ENCODE measurements around the gene SMARCA4. TPM values are rescaled to one million over a fixed set of nuclear protein-coding genes. Genes with fewer than 3 reads are reported as not detected.

Gene SMARCA4
- total and polyA plus RNA-seq, 7 donors, result 22.5 to 73.9 (median 39.1) TPM

- WGBS, 2 donors, result 83 to 88% methylated on average over 13 of the region's 13 CpGs
- H3K27ac ChIP-seq, result peak overlapping the region in 2 of 4 donors; percentile 3 to 18
- H3K4me3 ChIP-seq, result no peak overlapping the region
- TF ChIP-seq CTCF (IDR thresholded peaks at IDR 0.05), result no peak
- TF ChIP-seq POLR2A (IDR thresholded peaks at IDR 0.05), result no peak
- no peak for TF ChIP-seq EP300 (IDR thresholded peaks at IDR 0.05)
- TF ChIP-seq POLR2AphosphoS5 (IDR thresholded peaks at IDR 0.05), result peak; percentile 47 to 78 (median 66)
- DNase-seq, result peak; percentile 92
- H3K9me3 ChIP-seq, result no peaks in the 10 kb centered on the region
- intact Hi-C loops (cut with DNase I), result no loop called here
- no peaks in the 10 kb centered on the region for H3K27me3 ChIP-seq
- no peaks in the 10 kb centered on the region for H3K4me1 ChIP-seq
- H3K36me3 ChIP-seq, result peaks cover 0 to 98% (median 64%) of the 10 kb centered on the region in 4 donors
Measured at GRCh38 chr19:11106477-11106876, 145.6 kb downstream of the SMARCA4 start.

GRCh38 chr19:11108746-11109145 lies 147.9 kb downstream of the SMARCA4 start:
- Histone ChIP-seq H3K36me3 (peaks cover 0 to 98% (median 60%) of the 10 kb centered on the region in 4 donors), H3K27ac (no peak overlapping the region), H3K4me1 (no peaks in the 10 kb centered on the region), H3K4me3 (no peak overlapping the region), H3K9me3 (no peaks in the 10 kb centered on the region), H3K27me3 (no peaks in the 10 kb centered on the region)
- TF ChIP-seq POLR2A (IDR thresholded peaks at IDR 0.05) (no peak), EP300 (IDR thresholded peaks at IDR 0.05) (no peak), POLR2AphosphoS5 (IDR thresholded peaks at IDR 0.05) (no peak), CTCF (IDR thresholded peaks at IDR 0.05) (no peak)
- intact Hi-C loops (cut with DNase I), result no loop called here
- DNase-seq, result no peak
- 89 to 93% methylated on average over 6 of the region's 6 CpGs for WGBS, 2 donors

- intact Hi-C loops (cut with DNase I), result no loop called here
Measured at GRCh38 chr19:11111117-11111770, 150.4 kb downstream of the SMARCA4 start.

GRCh38 chr19:11111771-11112144 lies 150.9 kb downstream of the SMARCA4 start:
- WGBS, 2 donors, result 83 to 89% methylated on average over 8 of the region's 8 CpGs
- Histone ChIP-seq H3K27me3 (no peaks in the 10 kb centered on the region), H3K36me3 (peaks cover 0 to 98% (median 67%) of the 10 kb centered on the region in 4 donors), H3K4me1 (no peaks in the 10 kb centered on the region), H3K4me3 (no peak overlapping the region), H3K27ac (no peak overlapping the region), H3K9me3 (no peaks in the 10 kb centered on the region)
- TF ChIP-seq POLR2AphosphoS5 (IDR thresholded peaks at IDR 0.05) (no peak), POLR2A (IDR thresholded peaks at IDR 0.05) (no peak), EP300 (IDR thresholded peaks at IDR 0.05) (no peak), CTCF (IDR thresholded peaks at IDR 0.05) (no peak)
- DNase-seq, result no peak
- intact Hi-C loops (cut with DNase I), result no loop called here

More at GRCh38 chr19:11111117-11111770, 150.4 kb downstream of the SMARCA4 start:
- Histone ChIP-seq H3K27ac (no peak overlapping the region), H3K27me3 (no peaks in the 10 kb centered on the region), H3K9me3 (no peaks in the 10 kb centered on the region), H3K4me3 (no peak overlapping the region), H3K4me1 (no peaks in the 10 kb centered on the region), H3K36me3 (peaks cover 0 to 98% (median 67%) of the 10 kb centered on the region in 4 donors)
- DNase-seq, result no peak
- WGBS, 2 donors, result 90 to 92% methylated on average over 15 of the region's 15 CpGs
- TF ChIP-seq POLR2AphosphoS5 (IDR thresholded peaks at IDR 0.05), result no peak
- no peak for TF ChIP-seq POLR2A (IDR thresholded peaks at IDR 0.05)
- no peak for TF ChIP-seq CTCF (IDR thresholded peaks at IDR 0.05)
- no peak for TF ChIP-seq EP300 (IDR thresholded peaks at IDR 0.05)

Small RNAs within 50 kb of the gene (small RNA-seq; reads per million reads assigned to genes)
- gene RF02271 (0 reads per million in 3 donors), gene RN7SL192P (0 reads per million in 3 donors)

Other genes starting within 250 kb of the SMARCA4 start
- 10 to 100 TPM; 53.2 to 96.7 (median 64.1) TPM for gene DNM2, start 243.0 kb upstream of the SMARCA4 start, total RNA-seq
- 100 to 1,000 TPM; 152 to 326 (median 222) TPM for gene DNM2, start 243.0 kb upstream of the SMARCA4 start, polyA plus RNA-seq
- 10 to 100 TPM; 14.1 to 35.3 (median 28.9) TPM for gene TMED1, start 124.8 kb upstream of the SMARCA4 start, total RNA-seq
- 10 to 100 TPM; 10.8 to 21.8 (median 15.3) TPM for gene TMED1, start 124.8 kb upstream of the SMARCA4 start, polyA plus RNA-seq
- 1 to 10 TPM in 2 of 4 donors, under 1 TPM in 1, not detected in 1; 0.99 to 2.1 (median 2.0) TPM for gene C19orf38, start 112.6 kb upstream of the SMARCA4 start, total RNA-seq
- 1 to 10 TPM in 2 of 3 donors, under 1 TPM in 1; 0.92 to 3.3 (median 1.2) TPM for gene C19orf38, start 112.6 kb upstream of the SMARCA4 start, polyA plus RNA-seq
- 10 to 100 TPM; 18.1 to 24.9 (median 20.8) TPM for gene CARM1, start 89.5 kb upstream of the SMARCA4 start, total RNA-seq
- gene CARM1, start 89.5 kb upstream of the SMARCA4 start, polyA plus RNA-seq, result 10 to 100 TPM; 21.6 to 51.8 (median 29.4) TPM
- gene YIPF2, start 32.4 kb upstream of the SMARCA4 start, total RNA-seq, result 10 to 100 TPM; 26.5 to 36.0 (median 28.3) TPM
- gene YIPF2, start 32.4 kb upstream of the SMARCA4 start, polyA plus RNA-seq, result 10 to 100 TPM; 19.4 to 61.3 (median 21.0) TPM
- 10 to 100 TPM; 18.8 to 28.5 (median 26.0) TPM for gene TIMM29, start 32.2 kb upstream of the SMARCA4 start, total RNA-seq
- gene TIMM29, start 32.2 kb upstream of the SMARCA4 start, polyA plus RNA-seq, result 10 to 100 TPM in 2 of 3 donors, 1 to 10 TPM in 1; 9.6 to 22.6 (median 15.5) TPM
- gene LDLR, start 128.4 kb downstream of the SMARCA4 start, total RNA-seq, result 100 to 1,000 TPM in 1 of 4 donors, 10 to 100 TPM in 1, 1 to 10 TPM in 2; 7.1 to 139 (median 15.0) TPM
- gene LDLR, start 128.4 kb downstream of the SMARCA4 start, polyA plus RNA-seq, result 10 to 100 TPM; 20.4 to 76.0 (median 20.6) TPM
- gene SPC24, start 194.8 kb downstream of the SMARCA4 start, total RNA-seq, result 1 to 10 TPM in 3 of 4 donors, under 1 TPM in 1; 0.99 to 6.0 (median 2.8) TPM
- gene SPC24, start 194.8 kb downstream of the SMARCA4 start, polyA plus RNA-seq, result 10 to 100 TPM in 1 of 3 donors, 1 to 10 TPM in 2; 1.2 to 13.0 (median 2.1) TPM
- gene KANK2, start 236.5 kb downstream of the SMARCA4 start, total RNA-seq, result 1,000 to 10,000 TPM in 2 of 4 donors, 100 to 1,000 TPM in 2; 691 to 1,314 (median 1,068) TPM
- gene KANK2, start 236.5 kb downstream of the SMARCA4 start, polyA plus RNA-seq, result 100 to 1,000 TPM in 1 of 3 donors, 10 to 100 TPM in 2; 29.8 to 130 (median 89.4) TPM